GM18520 (cell line): ENCODE data around the gene TLR5.
"Not testable (repeated sequence)": the region's sequence is repeated elsewhere in the genome, so short reads cannot be mapped to it uniquely, and the experiment has no call there.

ENCODE experiments used
- ATAC-seq: cut with Tn5 transposase; IDR thresholded peaks from one replicate; pipeline ENCODE4 v1.9.1; 2021; ENCODE audit not compliant: unreplicated experiment

Gene TLR5

GRCh38 chr1:223142795-223143536 lies at the start of gene TLR5:
TSS of gene TLR5 (minus strand) at chr1:223143248. CDS start at chr1:223113031, 30,217 bp downstream.
- peak; percentile 65 for ATAC-seq

- ATAC-seq: peak; percentile 79
Measured at GRCh38 chr1:223189903-223190724, 47.1 kb upstream of the TLR5 start.

- no peak for ATAC-seq
Measured at GRCh38 chr1:223189525-223189902, 46.5 kb upstream of the TLR5 start.

GRCh38 chr1:223188618-223189356 lies 45.7 kb upstream of the TLR5 start:
- ATAC-seq: no peak

GRCh38 chr1:223186800-223187199 lies 43.8 kb upstream of the TLR5 start:
- no peak for ATAC-seq

- ATAC-seq: no peak
Measured at GRCh38 chr1:223183268-223183862, 40.3 kb upstream of the TLR5 start.

- no peak for ATAC-seq
Measured at GRCh38 chr1:223180731-223181321, 37.8 kb upstream of the TLR5 start.

GRCh38 chr1:223179786-223180185 lies 36.7 kb upstream of the TLR5 start:
- ATAC-seq: no peak

GRCh38 chr1:223179280-223179679 lies 36.2 kb upstream of the TLR5 start:
- ATAC-seq: no peak

GRCh38 chr1:223177681-223178080 lies 34.6 kb upstream of the TLR5 start:
- no peak for ATAC-seq

GRCh38 chr1:223176437-223176836 lies 33.4 kb upstream of the TLR5 start:
- no peak for ATAC-seq

GRCh38 chr1:223175633-223176032 lies 32.6 kb upstream of the TLR5 start:
- ATAC-seq: no peak

- ATAC-seq: no peak
Measured at GRCh38 chr1:223175032-223175431, 32.0 kb upstream of the TLR5 start.

GRCh38 chr1:223169458-223169857 lies 26.4 kb upstream of the TLR5 start:
- not testable (repeated sequence) for ATAC-seq

- no peak for ATAC-seq
Measured at GRCh38 chr1:223161321-223161720, 18.3 kb upstream of the TLR5 start.

GRCh38 chr1:223156343-223156742 lies 13.3 kb upstream of the TLR5 start:
- no peak for ATAC-seq

- no peak for ATAC-seq
Measured at GRCh38 chr1:223155153-223155552, 12.1 kb upstream of the TLR5 start.

GRCh38 chr1:223153177-223154119 lies 10.4 kb upstream of the TLR5 start:
- ATAC-seq: no peak

- ATAC-seq: no peak
Measured at GRCh38 chr1:223152399-223152798, 9.4 kb upstream of the TLR5 start.

- no peak for ATAC-seq
Measured at GRCh38 chr1:223150443-223150842, 7.4 kb upstream of the TLR5 start.
